Neuron (in vitro differentiated cells): Measurements from ENCODE around the gene PSMA5.

Source experiments
- H2AFZ ChIP-seq: one replicate; pipeline ENCODE4 v1.6.1; 2013; ENCODE audit warnings: low read depth, mild to moderate bottlenecking, inconsistent platforms, low read length, moderate library complexity
- H3K27me3 ChIP-seq: one replicate; pipeline ENCODE4 v1.6.1; 2013; ENCODE audit warnings: low read length; ENCODE audit not compliant: insufficient read depth
- H3K36me3 ChIP-seq: one replicate; pipeline ENCODE4 v1.6.1; 2013; ENCODE audit warnings: low read length; ENCODE audit not compliant: insufficient read depth
- H3K4me1 ChIP-seq: one replicate; pipeline ENCODE4 v1.6.1; 2013; ENCODE audit warnings: low read length; ENCODE audit not compliant: insufficient read depth
- H3K4me3 ChIP-seq: 2 replicates; pipeline ENCODE4 v1.5.1; 2013; ENCODE audit warnings: mild to moderate bottlenecking, low read length, moderate library complexity
- H3K9me3 ChIP-seq: one replicate; pipeline ENCODE4 v1.6.1; 2013; ENCODE audit warnings: low read length

The PSMA5 gene

GRCh38 chr1:109394591-109395281 lies 31.5 kb downstream of the PSMA5 start:
- H2AFZ ChIP-seq = no peak overlapping the region
- H3K4me3 ChIP-seq = peak overlapping the region; percentile 2
- no peaks in the 10 kb centered on the region for H3K9me3 ChIP-seq
- H3K36me3 ChIP-seq = peaks cover 15% of the 10 kb centered on the region
- H3K4me1 ChIP-seq = peaks cover 66% of the 10 kb centered on the region
- H3K27me3 ChIP-seq = no peaks in the 10 kb centered on the region

GRCh38 chr1:109393617-109394233 lies 32.5 kb downstream of the PSMA5 start:
- no peak overlapping the region for H2AFZ ChIP-seq
- H3K4me1 ChIP-seq = peaks cover 60% of the 10 kb centered on the region
- H3K27me3 ChIP-seq = no peaks in the 10 kb centered on the region
- no peaks in the 10 kb centered on the region for H3K9me3 ChIP-seq
- peak overlapping the region; percentile 24 for H3K4me3 ChIP-seq
- H3K36me3 ChIP-seq = peaks cover 15% of the 10 kb centered on the region

- Histone ChIP-seq H3K27me3 (no peaks in the 10 kb centered on the region), H3K9me3 (no peaks in the 10 kb centered on the region), H3K4me1 (peaks cover 54% of the 10 kb centered on the region), H3K4me3 (peak overlapping the region; percentile 24), H2AFZ (no peak overlapping the region), H3K36me3 (peaks cover 15% of the 10 kb centered on the region)
These were observed 33.2 kb downstream of the PSMA5 start for GRCh38 chr1:109392788-109393616.

GRCh38 chr1:109392037-109392787 lies 34.0 kb downstream of the PSMA5 start:
- H3K27me3 ChIP-seq = no peaks in the 10 kb centered on the region
- H3K9me3 ChIP-seq = no peaks in the 10 kb centered on the region
- H3K4me1 ChIP-seq = peaks cover 54% of the 10 kb centered on the region
- no peak overlapping the region for H2AFZ ChIP-seq
- H3K36me3 ChIP-seq = peaks cover 15% of the 10 kb centered on the region
- H3K4me3 ChIP-seq = peak overlapping the region; percentile 24

- H3K36me3 ChIP-seq = peaks cover 15% of the 10 kb centered on the region
- no peak overlapping the region for H3K4me3 ChIP-seq
- H3K27me3 ChIP-seq = no peaks in the 10 kb centered on the region
- H3K9me3 ChIP-seq = no peaks in the 10 kb centered on the region
- peaks cover 53% of the 10 kb centered on the region for H3K4me1 ChIP-seq
- H2AFZ ChIP-seq = no peak overlapping the region
These were observed 34.6 kb downstream of the PSMA5 start for GRCh38 chr1:109391626-109392025.

GRCh38 chr1:109391157-109391556 lies 35.1 kb downstream of the PSMA5 start:
- Histone ChIP-seq H3K27me3 (no peaks in the 10 kb centered on the region), H3K9me3 (no peaks in the 10 kb centered on the region), H3K4me1 (peaks cover 49% of the 10 kb centered on the region), H2AFZ (no peak overlapping the region), H3K4me3 (no peak overlapping the region), H3K36me3 (peaks cover 15% of the 10 kb centered on the region)

GRCh38 chr1:109389638-109390341 lies 36.5 kb downstream of the PSMA5 start:
- no peaks in the 10 kb centered on the region for H3K27me3 ChIP-seq
- H3K36me3 ChIP-seq = peaks cover 15% of the 10 kb centered on the region
- H3K4me1 ChIP-seq = peaks cover 39% of the 10 kb centered on the region
- no peak overlapping the region for H2AFZ ChIP-seq
- no peaks in the 10 kb centered on the region for H3K9me3 ChIP-seq
- H3K4me3 ChIP-seq = no peak overlapping the region

GRCh38 chr1:109388884-109389637 lies 37.2 kb downstream of the PSMA5 start:
- Histone ChIP-seq H2AFZ (no peak overlapping the region), H3K9me3 (peaks cover 2% of the 10 kb centered on the region), H3K4me1 (peaks cover 33% of the 10 kb centered on the region), H3K36me3 (peaks cover 15% of the 10 kb centered on the region), H3K4me3 (no peak overlapping the region), H3K27me3 (no peaks in the 10 kb centered on the region)

GRCh38 chr1:109388208-109388711 lies 38.0 kb downstream of the PSMA5 start:
- Histone ChIP-seq H3K27me3 (no peaks in the 10 kb centered on the region), H2AFZ (no peak overlapping the region), H3K9me3 (peaks cover 2% of the 10 kb centered on the region), H3K4me1 (peaks cover 33% of the 10 kb centered on the region), H3K36me3 (peaks cover 15% of the 10 kb centered on the region), H3K4me3 (no peak overlapping the region)

- no peak overlapping the region for H2AFZ ChIP-seq
- peaks cover 21% of the 10 kb centered on the region for H3K4me1 ChIP-seq
- no peaks in the 10 kb centered on the region for H3K27me3 ChIP-seq
- H3K9me3 ChIP-seq = peaks cover 2% of the 10 kb centered on the region
- peaks cover 12% of the 10 kb centered on the region for H3K36me3 ChIP-seq
- no peak overlapping the region for H3K4me3 ChIP-seq
These were observed 40.1 kb downstream of the PSMA5 start for GRCh38 chr1:109386054-109386717.

GRCh38 chr1:109385417-109385816 lies 40.8 kb downstream of the PSMA5 start:
- Histone ChIP-seq H3K9me3 (peaks cover 2% of the 10 kb centered on the region), H3K27me3 (no peaks in the 10 kb centered on the region), H3K4me1 (peaks cover 16% of the 10 kb centered on the region)

More at GRCh38 chr1:109385417-109385816, 40.8 kb downstream of the PSMA5 start:
- Histone ChIP-seq H3K36me3 (peaks cover 6% of the 10 kb centered on the region), H2AFZ (no peak overlapping the region), H3K4me3 (no peak overlapping the region)
